Heart left ventricle (tissue), 13 donors: Measurements from ENCODE around the gene FARP1.

Experiments
- CTCF ChIP-seq, 12 donors: fragments of 200-600 bp; sonication (generic) in 4 of 12; IDR thresholded peaks; one replicate each; pipeline versions ENCODE4 v1.5.0 to v1.8.0; 2018 to 2022; ENCODE audit warnings: antibody characterized with exemption in 12 of 12, mild to moderate bottlenecking in 5 of 12
- POLR2A ChIP-seq, 2 donors: fragments of 450-650 bp; IDR thresholded peaks; one replicate each; pipeline ENCODE4 v1.6.1; 2017; ENCODE audit warnings: antibody characterized with exemption in 2 of 2, mild to moderate bottlenecking in 2 of 2, moderate library complexity in 2 of 2
- donor health status: ischemic (EF 13 %, LVEDD 7.1; RV severe dilation, severe dysfunction).
- donor health status: DM: no; HTN: yes; CAD: no.
- donor health status: DM: no; HTN: no; CAD: no.
- donor health status: ischemic (EF 25% LVEDD 6.9; RV normal size, moderate dysfunction).
- donor health status: ischemic (EF 25% LVEDD 5.7; RV mildly dilated, moderate dysfunction).
- donor health status: ischemic (EF 35%, LVEDD 5.7; RV mildly dilated, moderate dysfunction).
- donor health status: nonischemic (EF 11% LVEDD 7.7; RV severe dilation, severe dysfunction).
- donor health status: DM: yes; HTN: yes; CAD: no.
- donor health status: PGD.
- donor health status: ischemic (EF 29% LVEDD 5.4; RV normal size, mild dysfunction).
- donor health status: nonischemic (EF 23%, LVEDD 6.1; RV moderate dilation, normal function).

GRCh38 chr13:98157188-98157587 lies 14.3 kb downstream of the FARP1 start:
- no peak for TF ChIP-seq CTCF (IDR thresholded peaks at IDR 0.05)
- no peak for TF ChIP-seq POLR2A (IDR thresholded peaks at IDR 0.05)
